ENCODE measurements around the gene TSPAN16.

The TSPAN16 gene

DNA sequence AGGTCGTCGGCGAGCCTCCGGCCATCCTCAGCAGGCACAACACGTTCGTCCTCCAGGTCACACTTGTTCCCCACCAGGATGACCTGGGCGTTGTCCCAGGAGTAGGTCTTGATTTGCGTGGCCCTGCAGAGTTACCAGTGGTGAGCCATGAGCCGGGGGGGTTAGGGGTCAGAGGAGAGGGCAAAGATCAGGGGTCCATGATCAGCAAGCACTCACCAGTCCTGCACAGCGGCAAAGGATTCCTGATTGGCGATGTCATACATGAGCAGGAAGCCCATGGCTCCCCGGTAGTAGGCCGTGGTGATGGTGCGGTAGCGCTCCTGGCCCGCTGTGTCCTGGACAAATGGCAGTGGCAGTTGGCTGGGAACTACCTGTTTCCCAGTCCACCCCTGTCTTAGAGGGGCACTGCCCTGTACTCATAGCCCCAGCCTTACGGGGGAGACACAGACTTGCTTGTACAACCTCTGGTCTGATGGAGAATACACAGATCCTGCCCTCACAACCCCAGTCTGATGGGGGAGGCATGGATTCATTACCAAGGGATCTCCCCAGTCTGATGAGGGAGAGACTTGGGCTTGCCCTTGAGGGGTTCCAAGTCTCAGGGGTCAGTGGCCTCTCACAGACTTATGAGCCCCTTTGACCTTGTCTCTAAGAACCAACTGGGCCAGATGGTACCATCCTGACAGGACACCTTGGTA, 39.6 kb downstream of the TSPAN16 start:
- TF ChIP-seq, protein P1, sequence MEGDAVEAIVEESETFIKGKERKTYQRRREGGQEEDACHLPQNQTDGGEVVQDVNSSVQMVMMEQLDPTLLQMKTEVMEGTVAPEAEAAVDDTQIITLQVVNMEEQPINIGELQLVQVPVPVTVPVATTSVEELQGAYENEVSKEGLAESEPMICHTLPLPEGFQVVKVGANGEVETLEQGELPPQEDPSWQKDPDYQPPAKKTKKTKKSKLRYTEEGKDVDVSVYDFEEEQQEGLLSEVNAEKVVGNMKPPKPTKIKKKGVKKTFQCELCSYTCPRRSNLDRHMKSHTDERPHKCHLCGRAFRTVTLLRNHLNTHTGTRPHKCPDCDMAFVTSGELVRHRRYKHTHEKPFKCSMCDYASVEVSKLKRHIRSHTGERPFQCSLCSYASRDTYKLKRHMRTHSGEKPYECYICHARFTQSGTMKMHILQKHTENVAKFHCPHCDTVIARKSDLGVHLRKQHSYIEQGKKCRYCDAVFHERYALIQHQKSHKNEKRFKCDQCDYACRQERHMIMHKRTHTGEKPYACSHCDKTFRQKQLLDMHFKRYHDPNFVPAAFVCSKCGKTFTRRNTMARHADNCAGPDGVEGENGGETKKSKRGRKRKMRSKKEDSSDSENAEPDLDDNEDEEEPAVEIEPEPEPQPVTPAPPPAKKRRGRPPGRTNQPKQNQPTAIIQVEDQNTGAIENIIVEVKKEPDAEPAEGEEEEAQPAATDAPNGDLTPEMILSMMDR (IDR thresholded peaks at IDR 0.05) = no peak

DNA sequence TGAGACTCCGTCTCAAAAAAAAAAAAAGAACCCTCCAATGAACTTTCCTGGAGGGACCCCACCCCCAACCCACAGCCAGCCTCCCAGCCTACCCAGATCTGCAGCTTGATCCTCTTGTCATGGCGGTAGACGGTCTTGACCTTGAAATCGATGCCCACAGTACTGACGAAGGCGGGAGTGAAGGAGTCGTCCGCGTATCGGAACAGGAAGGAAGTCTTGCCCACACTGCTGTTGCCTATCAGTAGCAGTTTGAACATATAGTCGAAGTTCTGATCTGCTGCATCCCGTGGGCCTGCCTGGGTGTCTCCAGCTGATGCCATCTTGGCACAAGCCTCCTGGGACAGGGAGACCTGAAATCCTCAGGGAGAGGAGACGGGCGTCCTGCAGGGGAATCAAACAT, 41.1 kb downstream of the TSPAN16 start:
- TF ChIP-seq, protein P1 (IDR thresholded peaks at IDR 0.05) = no peak

DNA sequence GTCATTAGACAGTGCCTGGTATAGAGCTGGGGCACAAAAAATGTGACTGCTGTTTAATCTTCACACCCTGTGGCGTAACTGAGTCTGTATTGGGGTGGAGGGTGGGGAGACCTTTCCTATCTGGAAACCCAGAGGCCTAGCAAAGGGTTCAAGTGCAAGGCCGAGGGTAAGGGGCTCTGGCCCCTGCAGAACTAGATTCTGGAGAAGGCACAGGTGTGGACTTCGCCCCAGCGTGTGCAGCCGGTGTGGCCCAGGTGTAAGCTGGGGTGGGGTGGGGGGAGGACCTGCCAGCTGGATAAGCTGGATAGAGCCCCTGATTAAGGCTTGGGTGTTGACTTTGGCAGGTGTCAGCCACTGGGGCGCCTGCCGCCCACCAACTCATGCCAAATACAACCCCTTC, 42.2 kb downstream of the TSPAN16 start:
- TF ChIP-seq, protein P1 (IDR thresholded peaks at IDR 0.05) = no peak

DNA sequence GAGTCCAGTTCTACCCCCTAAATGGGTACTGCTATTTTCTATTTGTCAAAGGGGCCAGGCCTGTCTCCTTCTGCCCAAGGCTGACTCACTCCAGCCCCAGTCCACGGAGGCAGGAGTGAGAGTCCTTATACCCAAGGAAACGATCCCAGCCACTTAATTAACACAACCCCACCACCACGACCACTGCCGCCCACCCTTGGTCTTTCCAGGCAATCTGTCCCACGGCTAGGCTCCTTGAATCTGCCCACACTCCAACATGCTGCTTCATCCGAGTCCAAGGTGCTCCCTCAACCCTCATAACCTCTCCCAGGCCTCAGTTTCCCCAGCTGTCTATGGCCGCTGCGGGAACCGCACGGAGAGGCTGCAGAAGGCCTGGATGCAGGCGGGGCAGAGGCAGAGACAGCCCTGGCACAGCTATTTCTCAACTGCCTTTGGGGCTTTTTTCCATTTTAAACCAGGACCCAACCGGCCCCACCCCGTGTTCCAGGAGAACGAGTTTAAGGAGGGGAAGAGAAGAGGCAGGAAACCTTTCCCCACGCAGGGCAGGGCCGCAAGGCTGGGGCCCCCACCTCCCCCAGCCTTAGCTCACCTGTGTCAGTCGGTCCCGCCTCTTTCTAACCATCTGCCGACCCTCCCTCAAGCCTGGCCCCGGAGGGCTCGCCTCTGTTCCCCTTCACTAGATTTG, 42.8 kb downstream of the TSPAN16 start:
- TF ChIP-seq, protein P1 (IDR thresholded peaks at IDR 0.05) = no peak

DNA sequence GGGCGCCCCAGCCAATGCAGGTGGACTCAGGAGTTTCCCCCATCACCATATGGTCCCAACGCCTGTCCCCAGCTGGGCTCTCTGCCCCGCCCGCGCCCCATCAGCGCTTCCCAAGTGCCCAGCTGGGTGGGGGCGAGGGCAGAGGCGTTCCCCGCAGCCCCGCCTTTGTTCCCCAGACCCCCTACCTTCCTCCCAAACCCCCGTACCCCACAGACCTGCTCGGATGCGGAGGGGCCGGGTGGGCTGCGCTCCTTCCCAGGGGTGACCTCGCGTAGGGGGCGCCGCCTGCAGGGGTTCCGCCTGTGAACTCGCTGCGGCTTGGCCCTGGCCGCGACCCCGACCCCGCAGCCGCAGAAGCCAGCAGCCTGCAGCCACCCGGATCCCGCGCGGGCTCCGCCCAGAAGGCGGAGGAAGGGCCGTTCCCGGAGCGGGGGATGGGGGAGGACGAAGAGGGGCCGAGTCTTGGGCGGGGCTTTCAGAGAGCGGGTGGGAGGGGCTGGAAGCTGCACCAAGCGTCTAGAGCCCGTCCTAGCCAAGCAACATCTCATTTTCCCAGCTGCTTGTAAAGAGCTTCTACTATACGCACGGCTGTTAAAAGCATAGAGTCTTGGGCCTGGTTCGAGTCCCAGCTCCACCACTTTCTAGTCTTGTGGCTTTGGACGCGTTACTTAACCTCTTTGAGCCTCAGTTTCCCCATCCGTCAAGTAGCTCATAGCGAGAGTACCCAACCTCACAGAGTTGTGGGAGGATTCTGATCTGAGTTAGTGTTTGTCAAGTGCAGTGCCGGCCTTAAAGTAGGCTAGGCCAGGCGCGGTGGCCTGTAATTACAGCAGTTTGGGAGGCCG, 43.5 kb downstream of the TSPAN16 start, which contains the start of gene RAB3D:
Gene RAB3D, minus strand, starts transcription at position 404 of the 845 bp plus-strand sequence. CDS start 2,258 bp downstream, outside the sequence.
- TF ChIP-seq, protein P1 (IDR thresholded peaks at IDR 0.05) = no peak

DNA sequence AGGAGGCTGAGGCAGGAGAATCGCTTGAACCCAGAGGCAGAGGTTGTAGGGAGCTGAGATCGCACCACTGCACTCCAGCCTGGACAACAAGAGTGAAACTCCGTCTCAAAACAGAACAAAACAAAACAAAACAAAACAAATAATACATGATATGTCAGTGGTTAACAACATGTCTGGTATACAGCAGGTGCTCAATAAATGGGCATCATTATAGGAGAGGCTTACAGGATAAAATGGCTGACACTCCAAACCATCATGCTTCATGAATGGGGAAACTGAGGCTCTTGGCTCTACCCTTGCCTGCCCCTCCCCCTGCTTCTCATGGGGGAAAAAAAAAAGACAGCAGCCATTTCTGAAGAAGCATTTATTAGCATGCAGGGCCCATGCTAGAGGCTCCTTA, 46.5 kb downstream of the TSPAN16 start:
- TF ChIP-seq, protein P1 (IDR thresholded peaks at IDR 0.05) = no peak

DNA sequence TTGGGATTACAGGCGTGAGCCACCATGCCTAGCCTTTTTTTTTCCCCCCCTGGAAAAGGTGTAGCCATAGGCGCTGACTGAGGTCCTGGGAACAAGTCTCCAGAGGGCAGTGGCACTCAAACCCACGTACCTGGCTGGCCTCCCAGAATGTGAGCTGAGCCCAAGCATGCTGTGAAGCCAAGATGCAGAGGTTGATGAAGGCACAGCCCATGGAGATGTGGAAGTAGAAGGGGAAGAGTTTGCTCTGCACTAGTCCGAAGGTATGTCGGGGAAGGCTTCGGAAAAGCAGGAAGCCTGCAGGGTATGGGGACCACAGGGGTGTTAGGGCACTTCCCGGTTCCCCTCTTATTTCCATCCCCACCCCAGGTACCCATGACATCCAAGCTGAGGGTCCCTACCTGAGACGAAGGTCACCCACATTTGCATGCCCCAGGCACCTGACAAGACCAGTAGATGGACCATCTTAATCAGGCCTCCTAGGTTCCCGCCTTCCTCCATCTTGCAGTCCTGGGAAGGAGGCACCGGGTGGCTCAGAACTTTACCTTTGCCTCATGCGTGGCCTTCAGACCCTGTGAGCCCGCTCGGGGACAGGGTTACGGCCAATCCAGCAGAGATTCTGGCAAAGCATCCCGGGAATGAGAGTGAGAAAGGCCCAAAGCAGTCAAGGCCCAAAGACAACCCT, 49.3 kb downstream of the TSPAN16 start:
- TF ChIP-seq, protein P1 (IDR thresholded peaks at IDR 0.05) = no peak

Data from LNCAP (cell line).